IMR-90 (cell line): ENCODE results near the gene CFAP61. TPM values are rescaled to one million over a fixed set of nuclear protein-coding genes. Genes with fewer than 3 reads are reported as not detected.
"Not testable (repeated sequence)": the region's sequence is repeated elsewhere in the genome, so short reads cannot be mapped to it uniquely, and the experiment has no call there.

Experiments
- ATAC-seq: fragments of 200-7000 bp; cut with Tn5 transposase; 2 replicates; pipeline ENCODE4 v1.9.1; 2020; ENCODE audit warnings: low read depth, mild to moderate bottlenecking, moderate library complexity
- BruUV-seq: library from RNA; stranded (reverse); fragments of 400-500 nt; replicated peaks from 2 replicates; lab custom pipeline; 2021; lab: Mats Ljungman, UMichigan
- CTCF ChIA-PET: fragments of 300-600 bp; formaldehyde crosslinking; extraction: SDS; loops from one replicate; lab custom pipeline; 2021; ENCODE audit warnings: antibody characterized with exemption; lab: Yijun Ruan, JAX
- POLR2A ChIA-PET: fragments of 300-600 bp; sonication (Branson Sonifier 250); formaldehyde crosslinking; loops from one replicate; lab custom pipeline; 2022; ENCODE audit warnings: antibody characterized with exemption; ENCODE audit not compliant: unreplicated experiment; lab: Charles Lee
- DNase-seq: peaks from one replicate; pipeline ENCODE4 v3.0.0; 2013
- H2AFZ ChIP-seq: replicated peaks from 2 replicates; pipeline ENCODE3; 2013; ENCODE audit warnings: low read length, mild to moderate bottlenecking; ENCODE audit not compliant: poor library complexity
- H2AK5ac ChIP-seq: 2 replicates; pipeline ENCODE4 v1.6.1; 2013; ENCODE audit warnings: low read depth, low read length, inconsistent platforms
- H2AK9ac ChIP-seq: replicated peaks from 2 replicates; pipeline ENCODE3; 2013; ENCODE audit warnings: mild to moderate bottlenecking, low read depth, low read length, moderate library complexity; ENCODE audit not compliant: poor library complexity
- H2BK120ac ChIP-seq: 2 replicates; pipeline ENCODE4 v1.6.1; 2013; ENCODE audit warnings: low read depth, low read length, inconsistent platforms
- H2BK15ac ChIP-seq: 3 replicates; pipeline ENCODE4 v1.6.1; 2013; ENCODE audit warnings: low read depth, low read length, inconsistent platforms
- H2BK20ac ChIP-seq: 2 replicates; pipeline ENCODE4 v1.6.1; 2013; ENCODE audit warnings: low read depth, mild to moderate bottlenecking, inconsistent platforms, low read length, moderate library complexity
- H2BK5ac ChIP-seq: 2 replicates; pipeline ENCODE4 v1.6.1; 2013; ENCODE audit warnings: mild to moderate bottlenecking, low read depth, low read length, inconsistent platforms; ENCODE audit not compliant: poor library complexity, severe bottlenecking
- H3K14ac ChIP-seq: replicated peaks from 2 replicates; pipeline ENCODE4 v1.6.1; 2013; ENCODE audit warnings: low read depth, low read length, inconsistent platforms
- H3K18ac ChIP-seq: 2 replicates; pipeline ENCODE4 v1.6.1; 2013; ENCODE audit warnings: low read depth, low read length, control low read depth
- H3K23ac ChIP-seq: 2 replicates; pipeline ENCODE4 v1.6.1; 2013; ENCODE audit warnings: low read depth, low read length, inconsistent platforms
- H3K27ac ChIP-seq: 2 replicates; pipeline ENCODE4 v1.5.1; 2013; ENCODE audit warnings: mild to moderate bottlenecking, control low read depth, low read length; ENCODE audit not compliant: insufficient read depth
- H3K27me3 ChIP-seq: 2 replicates; pipeline ENCODE4 v1.6.1; 2013; ENCODE audit warnings: low read length; ENCODE audit not compliant: control insufficient read depth, insufficient read depth
- H3K36me3 ChIP-seq: 2 replicates; pipeline ENCODE4 v1.6.1; 2013; ENCODE audit warnings: low read length, mixed read lengths; ENCODE audit not compliant: control insufficient read depth, insufficient read depth
- H3K4ac ChIP-seq: 2 replicates; pipeline ENCODE4 v1.6.1; 2013; ENCODE audit warnings: low read depth, low read length, inconsistent platforms
- H3K4me1 ChIP-seq: 2 replicates; pipeline ENCODE4 v1.6.1; 2013; ENCODE audit warnings: low read length, mixed read lengths; ENCODE audit not compliant: control insufficient read depth, insufficient read depth
- H3K4me2 ChIP-seq: 2 replicates; pipeline ENCODE4 v1.6.1; 2013; ENCODE audit warnings: low read depth, mild to moderate bottlenecking, control low read depth, low read length, moderate library complexity
- H3K4me3 ChIP-seq: 2 replicates; pipeline ENCODE4 v1.5.1; 2013; ENCODE audit warnings: low read depth, mild to moderate bottlenecking, control low read depth, low read length, moderate library complexity; ENCODE audit not compliant: insufficient read depth
- H3K56ac ChIP-seq: 2 replicates; pipeline ENCODE4 v1.6.1; 2013; ENCODE audit warnings: low read length, inconsistent platforms; ENCODE audit not compliant: insufficient read depth; ENCODE audit errors: extremely low read depth
- H3K79me1 ChIP-seq, 2 experiments: 2 replicates each; pipeline ENCODE4 v1.6.1; 2013; ENCODE audit warnings: low read length in 2 of 2, inconsistent platforms in 1 of 2, low read depth in 1 of 2
- H3K9ac ChIP-seq: 2 replicates; pipeline ENCODE4 v1.6.1; 2013; ENCODE audit warnings: low read depth, low read length, control low read depth
- H3K9me1 ChIP-seq: 2 replicates; pipeline ENCODE4 v1.6.1; 2013; ENCODE audit warnings: low read length, inconsistent platforms; ENCODE audit not compliant: insufficient read depth
- H3K9me3 ChIP-seq: 2 replicates; pipeline ENCODE4 v1.6.1; 2013; ENCODE audit warnings: low read length; ENCODE audit not compliant: control insufficient read depth, insufficient read depth
- H4K20me1 ChIP-seq: 2 replicates; pipeline ENCODE4 v1.6.1; 2013; ENCODE audit warnings: low read length, inconsistent platforms; ENCODE audit not compliant: insufficient read depth
- H4K5ac ChIP-seq: 2 replicates; pipeline ENCODE4 v1.6.1; 2013; ENCODE audit warnings: mild to moderate bottlenecking, low read depth, low read length, control low read depth
- H4K8ac ChIP-seq, 2 experiments: 2 replicates each; pipeline ENCODE4 v1.6.1; 2013; ENCODE audit warnings: low read depth in 2 of 2, low read length in 2 of 2, control low read depth in 1 of 2, inconsistent platforms in 1 of 2
- H4K91ac ChIP-seq: 2 replicates; pipeline ENCODE4 v1.6.1; 2013; ENCODE audit warnings: low read depth, low read length, inconsistent platforms; ENCODE audit not compliant: insufficient read depth
- WGBS, 2 experiments: methylation state at CpG; one replicate each; pipeline versions ENCODE4 v1.1.5 to v1.1.7; 2013; ENCODE audit warnings: missing lambda C conversion rate in 2 of 2; ENCODE audit not compliant: insufficient read length in 1 of 2; ENCODE audit errors: extremely low coverage in 2 of 2; 5-methylcytosine and 5-hydroxymethylcytosine counted together
- dilution Hi-C: fragments of 300-500 bp; cut with HindIII; formaldehyde crosslinking; loops from one replicate; pipeline ENCODE4 v1.14.3; 2018; ENCODE audit warnings: low sequenced_read_pairs; ENCODE audit not compliant: unreplicated experiment
- in situ Hi-C: fragments of 300-500 bp; cut with MboI; formaldehyde crosslinking; loops from 3 replicates; pipeline ENCODE4 v1.14.3; 2019; ENCODE audit warnings: low sequenced_read_pairs, inconsistent platforms, mixed read lengths
- intact Hi-C: fragments of 100-400 bp; cut with micrococcal nuclease; formaldehyde crosslinking; loops from 2 replicates; pipeline ENCODE4 v1.10.0; 2022
- polyA plus RNA-seq, 3 experiments: library from polyadenylated mRNA; depleted of rRNA; stranded (reverse); fragments of >200 nt; gene quantifications; 2 replicates each; pipeline ENCODE4 v1.2.3, GENCODE V29; 2012; ENCODE audit warnings: low replicate concordance in 1 of 3
- total RNA-seq: library from RNA; depleted of rRNA; stranded (reverse); fragments of >200 nt; gene quantifications from 2 replicates; pipeline ENCODE4 v1.2.3, GENCODE V29; 2012

Gene CFAP61
- total and polyA plus RNA-seq, 2 of the 4 experiments (the other 2 are of a cell fraction): 0.07 TPM; not detected in 1

GRCh38 chr20:20123187-20123586 is 70.9 kb downstream of the CFAP61 start:
- H2AK5ac ChIP-seq, H3K4me1 ChIP-seq, H2BK15ac ChIP-seq, H2AFZ ChIP-seq, H2BK5ac ChIP-seq, H3K27ac ChIP-seq, H3K4ac ChIP-seq, in situ Hi-C loops, H3K79me1 ChIP-seq, H3K14ac ChIP-seq, BruUV-seq, H3K4me3 ChIP-seq, H2AK9ac ChIP-seq, H3K4me2 ChIP-seq, H3K36me3 ChIP-seq, H2BK120ac ChIP-seq, POLR2A ChIA-PET, H3K9ac ChIP-seq, H4K91ac ChIP-seq, H4K8ac ChIP-seq, H4K20me1 ChIP-seq, intact Hi-C loops, DNase-seq, H3K56ac ChIP-seq, H2BK20ac ChIP-seq, H3K18ac ChIP-seq, dilution Hi-C loops, H3K9me3 ChIP-seq, CTCF ChIA-PET, H4K5ac ChIP-seq, H3K9me1 ChIP-seq, ATAC-seq, H3K27me3 ChIP-seq, H3K23ac ChIP-seq: not testable (repeated sequence)
- no CpG with 5 or more reads among the region's 1 CpG for WGBS, 2 experiments
